ENCODE measurements around the gene POU6F1. TPM values are rescaled to one million over a fixed set of nuclear protein-coding genes. Genes with fewer than 3 reads are reported as not detected.

POU6F1 gene
- total RNA-seq, 2 experiments from 2014 or later, result 6.5 to 6.9 TPM

DNA sequence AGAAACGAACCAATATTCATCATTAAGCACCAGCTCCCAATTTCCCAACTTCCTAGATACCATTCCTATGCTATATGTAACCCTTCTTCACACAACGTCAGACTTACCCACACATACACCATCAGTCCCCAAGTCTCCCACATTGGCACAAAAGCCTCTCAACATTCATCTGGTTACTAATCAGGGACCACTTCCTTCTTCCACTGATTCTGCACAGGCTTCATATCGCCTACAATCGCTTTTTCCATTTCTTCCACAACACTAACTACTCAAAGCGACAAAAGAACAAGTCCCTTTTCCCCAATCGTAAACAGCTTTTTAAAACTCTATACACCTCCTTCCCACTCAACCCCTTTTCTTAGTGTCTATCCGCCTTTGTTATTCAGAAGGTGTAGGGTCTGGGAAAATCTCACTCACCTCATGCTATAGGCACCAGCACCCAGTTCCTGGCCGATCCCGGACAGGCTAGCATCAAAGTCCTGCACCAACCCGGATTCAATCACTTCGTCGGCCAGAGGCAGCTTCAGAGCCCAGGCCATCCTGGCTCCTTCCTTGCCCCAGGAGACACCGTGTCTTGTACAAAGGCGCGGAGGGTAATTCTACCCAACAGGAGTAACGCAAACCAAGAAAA lies 45.9 kb downstream of the POU6F1 start:
- H3K27me3 Mint-ChIP-seq, result no peaks in the 10 kb centered on the region
- H3K4me1 Mint-ChIP-seq, result peaks cover 13% of the 10 kb centered on the region
- H3K27ac Mint-ChIP-seq, result no peak overlapping the region

DNA sequence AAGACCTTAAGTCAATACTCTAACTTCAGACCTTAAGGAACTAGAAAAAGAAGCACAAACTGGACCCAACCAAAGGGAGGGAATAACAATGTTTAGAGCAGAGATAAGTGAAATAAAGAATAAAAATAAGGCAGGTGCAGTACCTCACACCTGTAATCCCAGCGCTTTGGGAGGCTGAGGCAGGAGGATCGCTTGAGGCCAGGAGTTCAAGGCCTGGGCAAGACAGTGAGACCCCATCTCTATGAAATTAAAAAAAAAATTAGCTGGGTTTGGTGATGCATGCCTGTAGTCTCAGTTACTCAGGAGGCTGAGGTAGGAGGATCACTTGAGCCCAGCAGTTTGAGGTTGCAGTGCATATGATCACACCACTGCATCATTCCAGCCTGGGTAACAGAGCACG lies 54.1 kb downstream of the POU6F1 start:
- Mint-ChIP-seq H3K9me3 (peaks cover 2% of the 10 kb centered on the region), H3K36me3 (peaks cover 30% of the 10 kb centered on the region), H3K4me1 (peaks cover 26% of the 10 kb centered on the region), H3K4me3 (no peak overlapping the region), H3K27ac (no peak overlapping the region), H3K27me3 (no peaks in the 10 kb centered on the region)
- no peak for DNase-seq

More for the DNA sequence above, 45.9 kb downstream of the POU6F1 start:
- Mint-ChIP-seq H3K36me3 (peaks cover 5% of the 10 kb centered on the region), H3K9me3 (peaks cover 2% of the 10 kb centered on the region), H3K4me3 (no peak overlapping the region)
- DNase-seq, result peak; percentile 20

- Mint-ChIP-seq H3K9me3 (peaks cover 2% of the 10 kb centered on the region), H3K4me3 (no peak overlapping the region), H3K36me3 (peaks cover 30% of the 10 kb centered on the region), H3K4me1 (peaks cover 21% of the 10 kb centered on the region), H3K27me3 (no peaks in the 10 kb centered on the region), H3K27ac (no peak overlapping the region)
- no peak for DNase-seq
Observed at GRCh38 chr12:51162217-51162616, 55.6 kb downstream of the POU6F1 start.

DNA sequence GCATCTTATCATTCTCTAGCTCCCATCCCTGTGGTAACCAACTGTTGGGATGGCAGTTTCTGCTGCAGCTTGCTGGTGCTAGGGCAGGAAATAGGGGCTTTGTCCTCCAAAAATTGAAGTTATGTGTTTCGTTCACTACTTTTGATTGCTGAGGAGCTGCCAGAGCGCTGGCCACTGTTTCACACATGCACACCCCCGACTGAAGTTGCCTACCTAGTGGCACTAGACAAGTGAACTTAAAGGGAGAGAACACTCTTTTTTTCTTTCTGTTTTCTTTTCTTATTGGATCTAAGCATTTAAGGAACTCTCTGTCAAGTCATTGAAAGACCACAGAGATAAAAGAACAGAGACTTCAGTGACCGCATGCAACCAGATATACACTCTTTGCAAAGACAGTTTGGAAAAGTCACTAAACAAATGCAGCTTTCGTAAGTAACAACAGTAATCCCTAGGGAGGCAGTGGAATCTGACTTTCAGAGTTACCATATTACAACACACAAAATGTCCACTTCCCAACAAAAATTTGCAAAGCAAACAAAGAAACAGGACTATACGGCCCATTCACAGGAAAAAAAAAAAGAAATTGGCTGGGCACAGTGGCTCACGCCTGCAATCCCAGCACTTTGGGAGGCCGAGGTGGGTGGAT lies 56.9 kb downstream of the POU6F1 start:
- Mint-ChIP-seq H3K27me3 (no peaks in the 10 kb centered on the region), H3K36me3 (peaks cover 27% of the 10 kb centered on the region), H3K9me3 (peaks cover 2% of the 10 kb centered on the region), H3K27ac (no peak overlapping the region), H3K4me1 (peaks cover 17% of the 10 kb centered on the region), H3K4me3 (no peak overlapping the region)
- no peak for DNase-seq

GRCh38 chr12:51156245-51156765 lies 61.6 kb downstream of the POU6F1 start:
- Mint-ChIP-seq H3K4me1 (peaks cover 9% of the 10 kb centered on the region), H3K27ac (no peak overlapping the region), H3K36me3 (peaks cover 11% of the 10 kb centered on the region), H3K9me3 (no peaks in the 10 kb centered on the region), H3K4me3 (no peak overlapping the region), H3K27me3 (no peaks in the 10 kb centered on the region)
- no peak for DNase-seq

DNA sequence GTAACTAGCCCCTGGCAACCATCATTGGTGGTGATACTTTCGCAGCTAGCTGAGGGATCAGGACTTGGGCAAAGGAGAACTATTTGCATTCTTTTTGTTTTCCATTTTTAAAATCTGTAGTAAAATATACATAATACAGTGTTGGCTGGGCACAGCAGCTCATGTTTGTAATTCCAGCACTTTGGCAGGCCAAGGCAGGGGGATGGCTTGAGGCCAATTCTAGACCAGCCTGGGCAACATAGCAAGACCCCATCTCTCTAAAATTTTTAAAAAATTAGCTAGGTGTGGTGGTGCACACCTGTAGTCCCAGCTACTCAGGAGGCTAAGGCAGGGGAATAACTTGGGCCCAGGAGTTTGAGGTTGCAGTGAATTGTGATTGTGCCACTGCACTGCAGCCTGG lies 64.9 kb downstream of the POU6F1 start:
- no peak for DNase-seq
- H3K27me3 Mint-ChIP-seq, result no peaks in the 10 kb centered on the region
- no peak overlapping the region for H3K27ac Mint-ChIP-seq
- peaks cover 8% of the 10 kb centered on the region for H3K36me3 Mint-ChIP-seq
- H3K4me1 Mint-ChIP-seq, result peaks cover 8% of the 10 kb centered on the region
- H3K9me3 Mint-ChIP-seq, result no peaks in the 10 kb centered on the region
- H3K4me3 Mint-ChIP-seq, result no peak overlapping the region

GRCh38 chr12:51150777-51151176 lies 67.1 kb downstream of the POU6F1 start:
- H3K4me1 Mint-ChIP-seq, result peaks cover 12% of the 10 kb centered on the region
- H3K4me3 Mint-ChIP-seq, result no peak overlapping the region
- H3K27ac Mint-ChIP-seq, result no peak overlapping the region
- DNase-seq, result no peak
- peaks cover 6% of the 10 kb centered on the region for H3K36me3 Mint-ChIP-seq
- H3K9me3 Mint-ChIP-seq, result no peaks in the 10 kb centered on the region
- no peaks in the 10 kb centered on the region for H3K27me3 Mint-ChIP-seq

DNA sequence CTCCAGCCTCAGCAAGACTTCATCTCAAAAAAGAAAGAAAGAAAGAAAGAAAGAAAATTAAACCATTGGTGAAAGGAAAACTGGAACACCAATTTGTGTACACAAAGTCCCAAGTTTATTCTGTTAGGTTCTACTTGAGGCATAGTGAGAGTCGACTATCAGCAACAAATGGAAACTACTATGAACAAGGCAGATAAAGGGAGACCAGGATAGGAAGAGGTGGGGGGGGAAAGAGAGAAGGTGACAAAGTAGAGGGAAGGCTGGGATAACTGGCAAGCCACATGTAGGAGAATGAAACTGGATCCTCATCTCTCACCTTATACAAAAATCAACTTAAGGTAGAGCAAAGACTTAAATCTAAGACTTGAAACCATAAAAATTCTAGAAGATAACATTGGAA lies 70.6 kb downstream of the POU6F1 start:
- Mint-ChIP-seq H3K4me1 (peaks cover 10% of the 10 kb centered on the region), H3K27me3 (no peaks in the 10 kb centered on the region), H3K9me3 (no peaks in the 10 kb centered on the region), H3K36me3 (peaks cover 20% of the 10 kb centered on the region), H3K27ac (no peak overlapping the region), H3K4me3 (no peak overlapping the region)
- no peak for DNase-seq

- peaks cover 23% of the 10 kb centered on the region for H3K36me3 Mint-ChIP-seq
Observed at GRCh38 chr12:51139292-51139844, 78.5 kb downstream of the POU6F1 start.

More at GRCh38 chr12:51139292-51139844, 78.5 kb downstream of the POU6F1 start:
- H3K4me3 Mint-ChIP-seq, result no peak overlapping the region
- DNase-seq, result no peak
- no peak overlapping the region for H3K27ac Mint-ChIP-seq
- no peaks in the 10 kb centered on the region for H3K4me1 Mint-ChIP-seq
- H3K9me3 Mint-ChIP-seq, result no peaks in the 10 kb centered on the region
- no peaks in the 10 kb centered on the region for H3K27me3 Mint-ChIP-seq

Other genes starting within 250 kb of the POU6F1 start
- 10 to 100 TPM; 24.5 to 27.3 TPM for gene SLC11A2, start 191.7 kb downstream of the POU6F1 start, total RNA-seq
- 10 to 100 TPM; 67.2 to 69.4 TPM for gene LETMD1, start 169.7 kb downstream of the POU6F1 start, total RNA-seq
- 10 to 100 TPM; 10.5 to 10.9 TPM for gene CSRNP2, start 134.5 kb downstream of the POU6F1 start, total RNA-seq
- 10 to 100 TPM; 32.3 to 33.4 TPM for gene TFCP2, start 44.9 kb downstream of the POU6F1 start, total RNA-seq
- gene DAZAP2, start 20.8 kb upstream of the POU6F1 start, total RNA-seq, result 10 to 100 TPM; 94.2 to 95.4 TPM
- 1 to 10 TPM in 1 of 2 experiments, under 1 TPM in 1; 0.64 to 1.3 TPM for gene SMAGP, start 52.4 kb upstream of the POU6F1 start, total RNA-seq
- gene BIN2, start 106.1 kb upstream of the POU6F1 start, total RNA-seq, result 10 to 100 TPM; 32.0 to 34.2 TPM
- gene CELA1, start 128.6 kb upstream of the POU6F1 start, total RNA-seq, result not detected
- 10 to 100 TPM; 19.0 to 19.9 TPM for gene GALNT6, start 173.3 kb upstream of the POU6F1 start, total RNA-seq
- gene SLC4A8, start 206.8 kb upstream of the POU6F1 start, total RNA-seq, result 1 to 10 TPM; 1.3 to 2.1 TPM

All from activated naive CD8-positive, alpha-beta T cell treated with anti-CD3 and anti-CD28 coated beads for 36 hours (primary cell).